DMS114 treated with DMSO at 0.1 percent for 48 hours (cell line): ENCODE results near the gene SLC39A11.
A peak's percentile ranks its signal among the peaks of the same experiment; 100 is the strongest.
"Not testable (repeated sequence)": the region's sequence is repeated elsewhere in the genome, so short reads cannot be mapped to it uniquely, and the experiment has no call there.

Source experiments
- DNase-seq: peaks from one replicate; lab custom pipeline; 2025; ENCODE audit not compliant: unreplicated experiment; lab: John Stamatoyannopoulos, UW

Gene SLC39A11

GRCh38 chr17:72725433-72726068 lies 366.9 kb downstream of the SLC39A11 start:
- peak; percentile 30 for DNase-seq

GRCh38 chr17:72724267-72724666 lies 368.2 kb downstream of the SLC39A11 start:
- DNase-seq = no peak

- DNase-seq = no peak
Measured at GRCh38 chr17:72723711-72724110, 368.8 kb downstream of the SLC39A11 start.

GRCh38 chr17:72720494-72720825 lies 372.0 kb downstream of the SLC39A11 start:
- no peak for DNase-seq

GRCh38 chr17:72719578-72720493 lies 372.7 kb downstream of the SLC39A11 start:
- DNase-seq = no peak

GRCh38 chr17:72719206-72719577 lies 373.3 kb downstream of the SLC39A11 start:
- DNase-seq = no peak

- DNase-seq = no peak
Measured at GRCh38 chr17:72717676-72718075, 374.8 kb downstream of the SLC39A11 start.

- DNase-seq = no peak
Measured at GRCh38 chr17:72717276-72717675, 375.2 kb downstream of the SLC39A11 start.

- DNase-seq = no peak
Measured at GRCh38 chr17:72715906-72716572, 376.4 kb downstream of the SLC39A11 start.

GRCh38 chr17:72714357-72714966 lies 378.0 kb downstream of the SLC39A11 start:
- DNase-seq = no peak

- no peak for DNase-seq
Measured at GRCh38 chr17:72713701-72714100, 378.8 kb downstream of the SLC39A11 start.

- DNase-seq = no peak
Measured at GRCh38 chr17:72711521-72712310, 380.8 kb downstream of the SLC39A11 start.

GRCh38 chr17:72710834-72711233 lies 381.7 kb downstream of the SLC39A11 start:
- no peak for DNase-seq

- no peak for DNase-seq
Measured at GRCh38 chr17:72710202-72710601, 382.3 kb downstream of the SLC39A11 start.

- not testable (repeated sequence) for DNase-seq
Measured at GRCh38 chr17:72708682-72709081, 383.8 kb downstream of the SLC39A11 start.

GRCh38 chr17:72707881-72708280 lies 384.6 kb downstream of the SLC39A11 start:
- no peak for DNase-seq

- DNase-seq = no peak
Measured at GRCh38 chr17:72706396-72706981, 386.0 kb downstream of the SLC39A11 start.

GRCh38 chr17:72705905-72706395 lies 386.5 kb downstream of the SLC39A11 start:
- DNase-seq = no peak

GRCh38 chr17:72702998-72703397 lies 389.5 kb downstream of the SLC39A11 start:
- no peak for DNase-seq

GRCh38 chr17:72702136-72702735 lies 390.3 kb downstream of the SLC39A11 start:
- DNase-seq = no peak
